ENCODE results near the gene MEF2D. TPM values are rescaled to one million over a fixed set of nuclear protein-coding genes. Genes with fewer than 3 reads are reported as not detected.

MEF2D gene
- polyA plus RNA-seq, 1 donor: 102 TPM

DNA sequence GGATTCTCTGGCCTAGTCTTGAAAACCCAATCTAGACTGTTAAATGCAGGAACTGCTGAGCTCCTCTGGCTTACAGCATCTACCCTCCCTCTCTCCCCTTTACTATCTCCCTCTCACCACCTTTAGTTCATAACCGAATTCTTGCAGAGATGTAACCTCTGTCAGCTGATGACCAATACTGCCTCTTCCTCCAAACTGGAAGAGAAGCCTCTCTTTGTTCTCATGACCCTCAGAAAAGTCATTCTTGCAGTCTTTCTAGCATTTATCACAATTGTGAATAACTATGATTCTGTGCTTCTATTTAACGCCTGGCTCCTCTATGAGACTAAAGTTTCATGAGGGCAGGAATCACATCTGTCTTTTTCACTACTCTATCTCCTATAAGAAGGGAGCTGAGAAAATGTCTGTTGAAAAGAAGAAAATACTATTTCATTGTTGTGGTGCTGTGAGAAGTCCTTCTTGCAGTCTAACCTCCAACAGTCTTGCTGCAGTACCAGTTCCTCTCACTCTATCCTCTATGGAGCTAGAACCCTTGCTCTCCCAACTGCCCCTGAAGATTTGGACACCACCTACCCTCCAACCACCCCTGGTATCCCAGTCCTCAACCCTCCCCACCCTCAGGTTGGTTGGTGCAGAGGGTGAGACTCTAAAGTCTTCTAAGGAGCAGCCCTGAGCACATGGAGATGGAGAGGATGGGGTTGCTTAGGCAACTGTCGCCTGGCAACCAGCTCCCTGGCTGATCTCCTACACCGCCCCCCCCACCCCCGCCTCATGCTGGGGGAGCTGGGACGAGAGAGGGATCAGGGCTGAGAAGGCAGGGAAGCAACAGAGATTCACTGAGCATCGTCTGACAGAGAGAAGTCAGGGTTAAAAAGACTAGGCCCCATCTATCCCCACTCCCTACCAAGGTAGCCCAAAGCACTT lies 13.9 kb downstream of the MEF2D start:
- no peak for DNase-seq

DNA sequence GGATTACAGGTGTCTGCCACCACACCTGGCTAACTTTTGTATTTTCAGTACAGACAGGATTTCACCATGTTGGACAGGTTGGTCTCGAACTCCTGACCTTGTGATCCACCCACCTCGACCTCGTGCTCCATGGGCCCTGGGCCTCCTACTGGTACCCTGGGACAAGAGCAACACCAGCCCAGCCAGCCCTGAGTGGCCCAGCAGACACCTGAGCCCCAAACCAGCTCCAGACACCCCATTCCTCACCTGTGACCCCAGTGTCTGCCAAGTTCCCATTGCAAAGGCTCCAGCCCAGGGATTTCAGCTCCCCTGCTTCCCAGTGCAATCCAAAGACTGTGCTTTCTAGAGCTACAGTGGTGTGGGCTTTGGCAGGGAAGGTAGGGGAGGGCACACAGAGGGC lies 14.6 kb downstream of the MEF2D start:
- no peak for DNase-seq

DNA sequence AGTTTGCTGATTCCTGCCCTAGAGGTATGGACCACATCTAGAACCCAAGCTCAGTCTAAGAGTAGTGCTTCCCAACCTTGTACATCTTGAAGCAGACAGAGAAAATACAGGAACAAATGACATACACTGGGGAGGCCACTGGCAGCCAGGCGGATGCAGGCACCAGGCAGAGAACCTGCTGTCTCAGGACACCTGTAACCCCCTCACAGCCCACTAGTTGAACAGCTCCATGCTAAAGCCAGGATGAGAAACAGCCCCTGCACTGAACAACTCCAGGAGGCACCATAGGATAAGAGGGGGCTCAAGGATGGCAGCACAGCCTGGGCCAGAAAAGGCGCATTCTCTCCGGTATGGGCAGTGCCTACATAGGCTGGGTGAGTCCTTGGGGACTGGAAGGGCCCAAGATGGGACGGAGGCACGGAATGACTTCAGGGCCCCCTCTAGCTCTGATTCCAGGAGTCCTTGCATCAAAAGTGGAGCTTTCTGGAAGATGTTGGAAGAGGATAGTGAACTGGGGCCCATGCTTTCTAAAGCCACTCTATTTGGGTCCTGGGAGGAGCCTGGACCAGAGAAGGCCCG lies 16.0 kb downstream of the MEF2D start:
- no peak for DNase-seq

DNA sequence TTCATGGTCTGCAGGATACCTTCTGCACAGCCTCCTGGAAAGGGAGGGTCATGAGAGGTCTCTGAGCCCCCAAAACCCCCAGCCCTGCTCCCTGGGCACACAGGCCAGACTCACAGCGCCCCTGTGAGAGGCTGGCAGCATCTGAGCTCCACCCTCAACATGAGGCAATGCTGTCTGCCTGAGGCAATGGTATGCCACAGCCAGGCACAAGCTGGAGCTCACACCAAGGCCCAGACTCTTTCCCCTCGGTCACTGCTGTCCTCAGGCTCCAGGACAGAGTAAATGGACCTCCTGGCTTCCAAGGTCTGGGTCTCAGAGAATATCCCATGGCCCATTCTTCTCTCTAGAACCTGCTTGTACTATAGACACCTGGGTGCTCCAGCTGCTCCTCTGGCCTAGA lies 17.2 kb downstream of the MEF2D start:
- no peak for DNase-seq

DNA sequence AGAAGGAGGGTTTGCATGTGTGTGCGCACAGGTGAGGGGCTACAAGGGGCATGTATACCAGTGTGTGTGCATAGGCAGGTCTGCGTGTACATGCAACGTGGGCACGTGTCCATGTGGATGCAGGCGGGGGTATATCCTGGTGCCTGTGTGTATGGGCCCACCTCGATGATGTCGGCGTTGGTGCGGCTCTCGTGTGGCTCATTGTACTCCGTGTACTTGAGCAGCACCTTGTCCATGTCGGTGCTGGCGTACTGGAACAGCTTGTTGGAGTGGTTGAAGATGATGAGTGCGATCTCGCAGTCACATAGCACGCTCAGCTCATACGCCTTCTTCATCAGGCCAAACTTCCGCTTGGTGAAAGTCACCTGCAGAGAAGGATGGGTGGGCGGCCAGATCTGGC lies 18.3 kb downstream of the MEF2D start:
- DNase-seq: no peak

DNA sequence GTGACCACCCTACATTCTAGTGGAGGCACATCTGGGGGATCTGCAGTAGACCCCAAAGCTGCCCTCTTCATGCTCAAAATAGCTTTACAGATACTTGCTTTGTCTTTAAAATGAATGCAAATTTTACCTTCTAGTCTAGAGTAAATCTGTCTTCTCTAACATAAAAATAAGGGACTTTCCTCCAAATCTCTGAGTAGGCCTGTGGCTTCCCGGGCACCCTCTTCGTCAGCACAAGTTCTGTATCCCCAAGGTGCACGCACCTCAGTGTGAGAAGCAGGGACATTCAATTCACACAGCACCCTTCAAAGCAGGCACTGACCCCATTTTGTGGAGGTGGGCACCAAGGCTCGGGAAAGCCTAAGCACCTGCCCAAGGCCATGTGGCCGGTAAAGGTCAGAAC lies 19.0 kb downstream of the MEF2D start:
- DNase-seq: no peak

DNA sequence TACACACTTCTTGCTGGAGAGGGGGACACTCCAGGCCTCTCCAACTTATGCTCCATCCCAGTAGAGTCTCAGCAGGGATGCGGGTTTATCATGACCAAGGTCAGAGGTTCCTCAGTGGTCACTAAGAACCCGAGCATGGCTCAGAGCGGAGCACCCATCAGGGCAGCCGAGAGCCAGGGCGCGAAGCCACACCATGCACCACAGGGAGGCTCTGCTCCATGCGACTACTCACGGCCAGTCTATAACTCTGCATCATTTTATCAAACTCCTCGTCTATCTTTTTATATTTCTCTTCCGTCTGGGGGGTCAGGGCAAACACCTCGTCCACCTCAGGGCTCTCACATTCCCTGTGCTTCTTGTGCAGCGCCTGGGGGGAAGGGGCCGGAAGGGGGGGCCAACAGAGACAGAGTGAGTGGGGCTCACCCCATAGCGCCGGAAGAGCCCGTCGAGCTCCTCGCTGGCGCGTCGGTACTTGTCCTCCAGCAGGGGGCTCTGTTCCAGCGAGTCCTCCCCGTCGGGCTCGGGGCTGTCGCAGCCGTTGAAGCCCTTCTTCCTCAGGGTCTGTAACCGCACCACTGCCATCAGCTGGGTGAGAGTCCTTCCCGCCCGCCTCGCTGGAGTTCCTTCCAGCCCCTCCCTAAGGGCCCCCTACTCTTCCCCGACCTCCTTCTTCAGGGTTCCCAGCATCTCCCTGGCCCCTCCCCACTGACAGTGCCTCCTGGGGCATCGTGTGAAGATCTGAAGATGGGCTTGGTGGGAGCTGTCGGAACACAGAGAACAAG lies 20.0 kb downstream of the MEF2D start:
- DNase-seq: no peak

DNA sequence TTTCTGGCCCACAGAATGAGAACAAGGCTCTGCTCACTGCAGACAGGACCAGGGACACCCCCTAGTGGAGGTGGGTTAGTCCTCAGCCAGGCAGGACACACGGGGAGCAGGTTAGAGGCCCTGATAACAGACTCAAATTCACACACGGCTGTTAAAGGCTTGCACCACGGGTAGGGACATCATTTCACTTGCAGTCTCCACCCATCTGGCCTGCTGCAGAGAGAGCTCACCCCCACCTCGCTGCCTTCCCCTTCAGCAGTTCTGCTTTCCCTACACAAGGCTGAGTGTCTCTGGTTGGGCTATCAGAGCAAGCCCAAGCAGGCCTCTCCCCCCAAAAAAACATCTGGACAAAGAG lies 20.6 kb downstream of the MEF2D start:
- no peak for DNase-seq

DNA sequence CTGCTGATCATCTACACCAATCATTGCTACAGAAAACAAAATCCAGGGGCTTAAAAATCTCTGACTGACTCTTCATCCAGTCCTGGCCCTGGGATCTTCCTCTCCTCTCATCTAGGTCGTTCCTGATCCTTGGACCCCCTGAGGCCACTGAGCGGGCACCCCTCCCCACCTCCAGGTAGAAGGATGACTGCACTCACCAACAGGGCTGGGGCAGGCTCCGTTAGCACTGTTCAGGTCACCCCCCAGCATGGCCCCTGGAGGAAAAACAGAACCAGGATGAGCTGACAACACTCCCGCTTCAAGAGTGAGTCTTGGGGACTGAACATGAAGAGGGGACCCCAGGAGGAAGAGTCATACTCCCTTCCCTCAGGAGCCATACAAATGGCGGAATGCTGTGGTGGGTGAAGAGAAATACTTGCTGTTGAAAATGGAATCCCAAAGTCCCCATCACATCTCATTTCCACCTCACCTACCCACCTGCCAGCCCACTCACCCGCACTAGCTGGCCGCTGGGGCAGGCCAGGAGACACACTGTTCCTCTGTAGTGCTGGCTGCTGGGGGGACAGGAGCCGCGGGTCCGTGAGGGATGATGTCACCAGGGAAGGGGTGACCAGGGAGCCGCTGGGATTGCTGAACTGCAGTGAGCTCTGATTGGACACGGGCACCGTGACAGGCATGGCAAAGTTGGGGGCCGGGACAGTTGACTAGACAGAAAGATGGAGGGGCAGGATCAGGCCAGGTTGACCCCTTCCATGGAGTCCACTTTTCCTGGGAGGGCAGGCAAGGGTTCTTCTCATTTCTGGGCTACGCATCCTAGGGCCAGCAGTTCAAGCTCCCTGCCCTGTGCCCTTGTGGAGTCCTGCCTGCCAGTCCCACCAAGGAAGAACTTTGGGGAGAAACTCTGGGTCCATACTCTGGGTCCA lies 21.2 kb downstream of the MEF2D start:
- DNase-seq: no peak

DNA sequence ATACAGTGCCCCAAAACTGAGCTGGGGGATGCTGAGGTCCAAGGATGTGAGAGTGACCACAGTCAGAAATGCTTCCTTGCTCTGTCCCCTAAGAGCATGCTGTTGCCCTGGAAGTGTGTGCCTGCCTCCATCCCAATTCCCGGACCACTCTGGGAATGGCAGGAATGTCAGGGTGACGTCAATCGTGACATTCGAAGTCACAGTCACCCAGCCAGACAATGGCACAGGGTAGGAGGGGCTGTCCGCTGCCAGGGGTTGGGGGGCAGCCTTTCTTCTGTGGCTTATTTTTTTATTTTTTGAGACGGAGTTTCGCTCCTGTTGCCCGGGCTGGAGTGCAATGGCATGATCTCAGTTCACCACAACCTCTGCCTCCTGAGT lies 22.3 kb downstream of the MEF2D start:
- DNase-seq: no peak

DNA sequence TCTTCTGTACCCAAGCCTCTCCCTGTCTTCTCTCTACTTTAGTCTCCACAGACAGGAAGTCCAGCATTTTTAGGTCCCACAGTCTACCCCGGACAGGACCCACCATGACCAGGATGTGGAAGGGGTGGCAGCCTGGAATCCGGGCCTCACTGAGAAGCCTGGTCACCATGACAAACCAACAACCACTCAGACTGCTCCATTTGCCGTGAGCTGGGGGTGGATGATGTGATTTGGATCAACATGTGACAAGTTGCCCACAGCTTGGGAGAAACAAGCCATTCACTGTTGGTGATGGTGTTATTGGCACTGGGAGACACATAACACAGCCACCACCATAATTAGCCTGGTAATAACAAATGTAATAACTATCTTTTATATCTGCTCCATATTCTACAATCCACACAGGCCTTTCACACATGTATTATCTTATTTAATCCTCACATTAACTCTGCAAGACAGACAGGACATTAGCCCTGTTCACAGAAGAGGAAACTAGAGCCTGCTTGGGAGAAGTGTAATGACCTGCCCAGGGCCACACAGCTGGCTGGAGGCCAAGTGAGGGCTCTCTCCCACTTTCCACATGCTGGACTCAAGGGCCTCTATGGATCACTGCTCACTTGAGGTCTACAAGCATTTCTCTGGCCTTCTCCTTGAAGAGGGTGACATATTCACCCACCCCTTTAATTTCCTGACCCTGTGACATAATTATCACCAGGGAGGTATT lies 22.9 kb downstream of the MEF2D start:
- no peak for DNase-seq

DNA sequence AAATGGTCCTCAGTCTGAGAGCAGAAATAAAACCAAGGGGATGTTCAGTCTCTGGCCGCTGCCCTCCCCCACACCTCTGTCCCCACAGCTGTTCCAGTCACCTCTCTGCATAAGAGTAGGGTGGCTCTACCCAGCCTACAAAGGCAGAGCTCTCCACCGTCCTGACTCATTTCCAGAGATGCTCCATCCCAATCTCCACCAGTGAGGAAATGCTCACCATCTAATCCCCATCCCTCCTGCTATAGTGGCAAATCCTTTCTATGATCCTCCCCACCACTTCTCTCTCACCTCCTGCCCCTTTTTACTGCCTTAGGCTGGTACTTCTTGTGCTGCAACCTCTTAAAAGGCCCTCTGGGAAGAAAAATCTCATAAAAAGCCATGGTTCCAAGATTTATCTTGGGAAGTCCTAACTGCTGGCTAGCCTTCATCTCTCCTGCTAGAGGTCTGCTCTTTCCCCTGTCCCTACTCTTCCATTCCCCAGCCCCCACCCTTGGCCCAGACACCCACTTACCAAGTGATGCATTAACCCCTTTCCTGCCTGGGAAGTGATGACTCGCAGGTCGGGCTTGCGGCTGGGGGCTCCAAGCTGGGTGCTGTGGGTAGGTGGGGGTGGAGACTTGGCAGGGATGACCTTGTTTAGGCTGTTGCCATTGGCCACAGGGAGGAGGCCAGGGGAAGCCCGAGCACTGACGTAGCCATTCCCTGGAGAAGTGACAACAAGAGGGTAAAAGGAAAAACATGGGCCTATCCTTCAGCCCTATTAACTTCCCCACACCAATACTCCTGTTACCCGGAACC lies 23.9 kb downstream of the MEF2D start:
- DNase-seq: no peak

DNA sequence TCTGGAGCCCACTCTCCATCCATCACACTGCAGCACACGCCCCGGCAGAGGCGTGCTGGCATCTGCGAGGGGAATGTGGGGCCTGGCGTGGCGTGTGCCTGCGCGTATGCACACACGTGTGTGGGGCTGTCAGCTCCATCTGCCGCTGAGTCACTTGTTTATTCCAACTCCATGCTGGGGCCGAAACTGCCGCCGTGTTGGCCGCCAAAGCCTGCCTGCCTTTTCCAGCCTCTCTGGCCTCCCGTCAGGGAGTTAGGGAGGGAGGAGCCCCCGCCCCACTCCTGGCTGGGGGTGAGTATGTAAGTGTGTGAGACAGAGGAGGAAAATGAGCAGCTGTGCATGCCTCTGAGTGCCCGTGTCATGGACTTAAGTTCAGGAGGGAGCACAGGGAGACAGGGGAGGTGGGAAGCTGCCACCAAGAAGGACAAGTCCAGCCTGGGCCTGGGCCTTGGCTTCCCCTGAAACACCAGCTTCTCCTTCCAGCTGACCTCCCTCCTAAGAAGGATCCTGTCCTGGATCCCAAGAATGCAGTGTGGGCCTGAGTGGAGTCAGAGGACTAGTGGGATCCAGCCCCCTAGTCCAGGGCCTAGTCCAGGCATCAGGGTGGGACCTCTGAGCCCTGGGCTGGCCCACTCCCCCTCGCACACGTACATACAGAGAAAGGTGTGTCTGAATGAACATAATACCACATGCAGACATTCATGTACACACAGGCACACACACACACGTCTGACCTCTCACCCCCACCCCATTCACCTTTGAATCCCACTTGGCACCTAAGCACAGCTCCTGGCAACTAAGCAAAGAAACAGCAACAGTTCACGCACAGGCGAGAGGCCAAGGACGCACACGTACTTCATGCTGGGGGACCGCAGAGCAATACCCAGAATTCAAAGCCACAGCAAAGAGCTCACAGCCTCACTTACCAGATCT lies 24.7 kb downstream of the MEF2D start:
- no peak for DNase-seq

DNA sequence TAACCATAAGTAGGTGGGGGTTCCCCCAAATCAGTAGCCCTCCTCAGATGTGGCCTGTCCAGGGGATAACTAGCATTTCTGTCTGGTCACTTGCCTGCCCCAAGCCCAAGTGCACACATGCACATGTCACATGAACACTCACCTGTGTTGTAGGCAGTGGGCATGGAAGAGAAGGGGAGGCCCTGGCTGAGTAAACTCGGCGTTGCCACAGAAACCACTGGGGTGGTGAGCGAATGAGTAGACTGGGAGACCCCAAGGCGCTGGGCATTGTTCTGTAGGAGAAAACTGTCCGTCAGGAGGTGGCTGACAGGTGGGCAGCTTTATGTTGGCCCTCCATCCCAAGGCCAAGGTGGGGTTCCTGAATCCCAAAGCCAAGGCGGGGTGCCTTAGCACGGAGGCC lies 25.6 kb downstream of the MEF2D start:
- DNase-seq: no peak

DNA sequence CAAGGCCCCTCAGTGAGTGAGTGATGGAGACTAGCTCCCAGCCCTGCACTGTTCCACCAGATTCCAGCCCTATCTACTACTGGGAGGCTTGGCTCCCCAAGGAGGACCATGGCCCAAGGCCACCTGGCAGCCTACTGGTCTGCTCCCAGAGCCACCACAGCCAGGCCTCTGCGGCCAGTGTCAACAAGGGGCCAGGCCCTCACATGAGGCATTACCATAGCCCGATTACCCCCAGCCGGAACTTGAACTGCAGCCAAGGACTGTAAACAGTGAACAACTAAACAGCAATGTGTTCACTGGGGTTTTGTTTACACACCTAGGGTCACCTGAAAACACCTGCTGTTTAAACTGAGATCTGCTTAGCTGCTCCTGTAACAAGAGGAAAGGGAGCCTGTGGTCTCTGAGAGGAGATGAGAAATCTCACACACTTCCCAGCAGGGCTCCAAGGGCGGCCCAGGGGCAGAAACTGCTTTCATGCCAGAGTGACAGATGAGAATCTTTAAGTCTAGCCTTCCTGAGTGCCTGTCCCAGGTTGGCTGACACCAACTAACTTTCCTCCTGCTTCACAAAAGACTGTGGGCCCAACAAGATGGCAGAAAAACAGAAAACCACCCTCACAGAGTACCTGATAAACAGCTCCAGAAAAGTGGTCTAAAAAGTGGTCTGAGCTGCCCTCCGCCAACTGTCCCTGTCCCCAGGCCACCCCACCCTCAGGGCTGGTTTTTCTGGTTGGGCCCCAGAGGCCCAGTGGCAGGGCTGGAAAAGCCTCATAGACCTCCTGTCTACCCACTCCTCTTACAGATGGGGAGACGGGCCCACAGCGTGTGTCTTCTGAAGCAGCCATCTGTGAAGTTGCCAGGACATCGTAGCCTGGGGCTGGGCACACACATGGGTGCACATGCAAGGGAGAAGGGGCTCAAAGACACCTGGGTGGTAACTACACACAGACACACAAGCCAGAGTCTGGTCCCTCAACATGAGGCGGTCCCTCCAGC lies 28.8 kb downstream of the MEF2D start:
- no peak for DNase-seq

DNA sequence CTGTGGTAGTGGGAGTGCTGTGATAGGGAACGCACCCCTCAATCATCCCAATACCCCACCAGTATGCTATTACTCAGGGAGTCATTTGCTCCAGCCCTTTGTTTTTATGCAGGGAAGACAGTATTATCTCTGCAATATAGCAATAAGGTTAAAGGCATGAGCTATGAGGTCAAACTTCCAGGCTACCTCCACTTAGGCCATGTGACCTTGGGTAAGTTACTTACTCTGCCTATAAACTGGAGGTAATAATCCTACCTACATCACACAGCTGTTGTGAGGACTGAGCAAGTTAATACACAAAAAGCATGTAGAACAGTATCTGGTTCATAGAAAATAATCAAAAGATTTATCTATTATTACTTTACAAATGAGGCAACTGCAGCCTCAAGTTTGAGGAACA lies 30.1 kb downstream of the MEF2D start:
- DNase-seq: no peak

DNA sequence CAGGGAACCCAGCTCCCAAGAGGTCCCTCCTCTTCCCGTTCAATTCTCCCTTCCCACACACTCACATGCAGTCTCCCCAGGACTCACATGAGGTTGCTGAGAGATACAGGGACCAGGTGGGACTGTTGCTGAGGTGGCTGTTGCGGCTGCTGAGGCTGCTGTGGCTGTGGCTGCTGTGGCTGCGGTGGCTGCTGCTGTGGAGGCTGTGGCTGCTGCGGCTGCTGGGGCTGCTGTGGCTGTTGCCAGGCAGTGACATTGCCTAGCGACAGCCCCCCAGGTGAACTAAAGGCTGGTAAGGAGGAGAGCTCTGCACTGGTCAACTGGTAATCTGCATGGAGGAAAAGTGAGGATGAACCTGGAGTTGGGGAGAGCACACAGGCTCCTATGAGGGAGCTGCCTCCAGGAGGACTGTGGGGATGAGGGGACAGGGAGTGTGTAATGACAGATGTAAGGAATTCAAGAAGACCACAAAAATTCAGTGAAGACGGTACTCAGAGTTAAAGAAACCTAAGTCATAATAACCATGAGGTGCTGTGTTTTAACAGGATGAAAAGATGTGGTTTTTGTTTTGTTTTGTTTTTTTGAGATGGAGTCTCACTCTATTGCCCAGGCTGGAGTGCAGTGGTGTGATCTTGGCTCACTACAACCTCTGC lies 31.8 kb downstream of the MEF2D start:
- DNase-seq: no peak

DNA sequence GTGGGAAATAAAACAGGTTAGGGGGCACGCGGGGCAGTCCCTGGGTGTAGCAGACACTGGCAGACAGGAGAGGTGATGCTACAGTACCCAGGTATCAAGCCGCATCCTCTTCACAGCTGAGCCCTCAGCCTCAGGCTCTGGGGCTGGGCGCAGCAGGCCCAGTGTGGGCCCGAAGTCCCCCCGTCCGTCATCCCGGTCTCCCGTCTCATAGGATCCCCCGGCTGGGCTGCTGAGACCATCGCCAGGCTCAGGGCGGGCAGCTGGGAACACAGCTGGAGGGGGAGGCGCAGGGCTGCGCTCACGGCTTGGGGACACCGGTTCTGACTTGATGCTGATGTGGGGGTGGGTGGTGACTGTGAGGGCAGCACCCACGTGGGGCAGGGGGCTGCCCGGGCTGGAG lies 32.7 kb downstream of the MEF2D start:
- DNase-seq: no peak
